K562 (cell line): ENCODE measurements around the gene FDPS. TPM values are rescaled to one million over a fixed set of nuclear protein-coding genes. Genes with fewer than 3 reads are reported as not detected.

Experiments used
- CBFA2T3 ChIP-seq: fragments of 450-650 bp; IDR thresholded peaks from 2 replicates; pipeline ENCODE4 v1.6.1; 2017
- CEBPB ChIP-seq: fragments of 450-650 bp; IDR thresholded peaks from 2 replicates; pipeline ENCODE4 v1.6.1; 2016; ENCODE audit warnings: missing genetic modification characterization, missing compliant biosample characterization
- E2F3 ChIP-seq: fragments of 250-450 bp; sonication (Bioruptor Pico); IDR thresholded peaks from 2 replicates; pipeline ENCODE4 v1.4.0; 2020; ENCODE audit warnings: mild to moderate bottlenecking
- IRF2 ChIP-seq: sonication (generic); formaldehyde crosslinking; IDR thresholded peaks from 2 replicates; pipeline ENCODE4 v1.8.1; 2022; ENCODE audit warnings: mild to moderate bottlenecking, missing genetic modification reagents
- LCOR ChIP-seq: sonication (generic); formaldehyde crosslinking; IDR thresholded peaks from 2 replicates; pipeline ENCODE4 v1.8.0; 2022; ENCODE audit warnings: mild to moderate bottlenecking, missing genetic modification reagents
- MCM3 ChIP-seq: fragments of 450-650 bp; IDR thresholded peaks from 2 replicates; pipeline ENCODE4 v1.6.1; 2016
- MED1 ChIP-seq: sonication (generic); formaldehyde crosslinking; IDR thresholded peaks from 2 replicates; pipeline ENCODE4 v1.8.1; 2023; ENCODE audit warnings: missing genetic modification reagents, borderline replicate concordance
- MXI1 ChIP-seq: IDR thresholded peaks from 2 replicates; pipeline ENCODE4 v1.6.1; 2011; ENCODE audit warnings: low read depth, mild to moderate bottlenecking, improper control_type of control experiment, low read length
- NFXL1 ChIP-seq: fragments of 450-650 bp; formaldehyde crosslinking; IDR thresholded peaks from 2 replicates; pipeline ENCODE4 v1.4.0; 2021; ENCODE audit warnings: mild to moderate bottlenecking
- NR2C2 ChIP-seq, 2 experiments: fragments of 200-800 bp in 1 of 2; sonication (Bioruptor generic) in 1 of 2; sonication (generic) in 1 of 2; formaldehyde crosslinking in 1 of 2; IDR thresholded peaks; 2 replicates each; pipeline versions ENCODE4 v1.6.1 to v1.8.0; 2016 to 2022; ENCODE audit warnings: mild to moderate bottlenecking in 1 of 2, missing compliant biosample characterization in 1 of 2, missing genetic modification characterization in 1 of 2, missing genetic modification reagents in 1 of 2
- POLR3G ChIP-seq: IDR thresholded peaks from 2 replicates; pipeline ENCODE4 v1.6.1; 2011; ENCODE audit not compliant: insufficient read length, insufficient replicate concordance; ENCODE audit errors: extremely low read depth
- SMAD3 ChIP-seq: fragments of 450-650 bp; formaldehyde crosslinking; conservative IDR thresholded peaks from 2 replicates; pipeline ENCODE4 v1.4.0; 2020; ENCODE audit warnings: mild to moderate bottlenecking
- TAF15 ChIP-seq: fragments of 200-400 bp; formaldehyde crosslinking; IDR thresholded peaks from 2 replicates; pipeline ENCODE4 v1.6.1; 2017; ENCODE audit warnings: mild to moderate bottlenecking, low read depth, low read length, moderate library complexity
- ZNF133 ChIP-seq: fragments of 250-450 bp; sonication (Bioruptor Pico); IDR thresholded peaks from 2 replicates; pipeline ENCODE4 v1.4.0; 2020; ENCODE audit warnings: mild to moderate bottlenecking
- ZNF274 ChIP-seq: IDR thresholded peaks from 2 replicates; pipeline ENCODE4 v1.6.1; 2011; ENCODE audit warnings: low read depth, mild to moderate bottlenecking, low read length, moderate library complexity, borderline replicate concordance
- ZNF354B ChIP-seq: fragments of 250-450 bp; sonication (Bioruptor Pico); IDR thresholded peaks from 2 replicates; pipeline ENCODE4 v1.4.0; 2020
- ZNF561 ChIP-seq: fragments of 450-650 bp; formaldehyde crosslinking; conservative IDR thresholded peaks from 2 replicates; pipeline ENCODE4 v1.4.0; 2020; ENCODE audit warnings: mild to moderate bottlenecking, moderate library complexity
- ZNF695 ChIP-seq: fragments of 450-650 bp; formaldehyde crosslinking; IDR thresholded peaks from 2 replicates; pipeline ENCODE4 v1.4.0; 2020; ENCODE audit warnings: mild to moderate bottlenecking, moderate library complexity
- polyA plus RNA-seq, 8 experiments: library from polyadenylated mRNA; depleted of rRNA in 4 of 8; stranded (reverse) in 5 of 8; unstranded in 3 of 8; fragments of >200 nt; fragmentation: Nextera tagmentation in 2 of 8; fragmentation: Illumina TruSeq in 1 of 8; extraction: Ambion mirVana in 2 of 8; extraction: Trizol in 1 of 8; gene quantifications; 2 replicates each; pipeline versions ENCODE4 v1.2.1 to v1.2.3, GENCODE V29; 2011 to 2014; ENCODE audit warnings: inconsistent platforms in 1 of 8, missing spikeins in 1 of 8
- total RNA-seq, 7 experiments: library from RNA; depleted of rRNA in 6 of 7; stranded (reverse); fragments of >200 nt in 6 of 7; fragmentation: Illumina TruSeq in 2 of 7; extraction: Trizol in 2 of 7; gene quantifications; 2 replicates each; pipeline versions ENCODE4 v1.2.1 to v1.2.3, GENCODE V29; 2011 to 2021; ENCODE audit warnings: low replicate concordance in 1 of 7
- TF ChIP-seq, protein P1 (sequence below): sonication (generic); formaldehyde crosslinking; IDR thresholded peaks from 2 replicates; pipeline ENCODE4 v1.8.1; 2023; ENCODE audit warnings: mild to moderate bottlenecking, missing genetic modification reagents
- TF ChIP-seq, protein P2 (sequence below): fragments of 200-800 bp; sonication (Bioruptor generic); IDR thresholded peaks from 2 replicates; pipeline ENCODE4 v1.6.1; 2017; ENCODE audit warnings: missing genetic modification characterization, missing compliant biosample characterization
- TF ChIP-seq, protein P3 (sequence below), 2 experiments: IDR thresholded peaks; 2 replicates each; pipeline ENCODE4 v1.6.1; 2012; ENCODE audit warnings: improper control_type of control experiment in 2 of 2, low read depth in 2 of 2, low read length in 2 of 2, borderline replicate concordance in 1 of 2

The FDPS gene
- total and polyA plus RNA-seq, 9 of the 15 experiments (the other 6 are each of a cell fraction or from before 2014, with no cell fraction given), result 247 to 884 (median 360) TPM

DNA sequence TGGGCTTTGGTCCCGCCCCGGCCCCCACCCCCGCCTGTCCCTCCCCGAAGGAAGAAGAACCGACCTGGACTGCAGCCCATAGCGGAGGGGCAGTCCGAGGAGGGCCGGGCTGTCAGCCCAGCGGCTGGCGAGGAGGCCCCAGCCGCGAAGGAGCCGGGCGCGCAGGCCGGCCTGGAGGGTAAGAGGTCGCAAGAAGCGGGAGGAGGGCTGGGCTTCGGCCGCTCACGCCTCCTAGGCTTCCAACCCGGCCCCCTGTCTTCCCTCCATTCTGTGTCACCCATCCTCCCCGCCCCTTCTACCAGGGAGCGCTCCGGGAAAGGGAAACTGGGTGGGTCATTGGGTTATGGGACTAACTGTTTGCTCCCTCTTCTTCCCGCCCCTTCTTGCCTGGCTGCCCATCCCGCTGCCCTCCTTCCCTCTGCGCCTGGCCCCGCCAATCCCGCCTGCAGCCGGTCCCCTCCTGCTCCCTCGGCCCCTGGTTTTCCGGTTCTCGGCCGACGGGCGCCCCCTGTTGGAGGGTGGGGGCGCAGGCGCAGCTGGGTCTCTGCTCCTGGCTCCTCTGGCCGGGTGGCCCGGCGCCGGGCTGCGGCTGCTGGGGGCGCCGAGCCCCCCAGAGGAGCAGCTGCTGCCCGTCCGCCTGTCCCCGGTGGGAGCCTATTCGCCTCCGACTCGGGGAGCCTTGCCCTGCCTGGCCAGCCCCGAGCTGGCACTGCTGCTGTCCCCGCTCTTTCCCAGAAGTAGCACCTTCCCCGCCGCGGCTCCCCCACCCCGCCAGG lies 14.5 kb downstream of the FDPS start (continued):
- TF ChIP-seq CBFA2T3, result no peak
- TF ChIP-seq CEBPB (tag), result no peak
- TF ChIP-seq LCOR, result 0 out of 2 replicates have a peak, but pooled peaks have one; percentile 40
- no peak for TF ChIP-seq TAF15
- no peak for TF ChIP-seq ZNF695 (CRISPR knock-in tag)
- no peak for TF ChIP-seq IRF2
- 0 out of 2 replicates have a peak, but pooled peaks have one; percentile 23 for TF ChIP-seq E2F3 (CRISPR knock-in tag)
- TF ChIP-seq, protein P1, sequence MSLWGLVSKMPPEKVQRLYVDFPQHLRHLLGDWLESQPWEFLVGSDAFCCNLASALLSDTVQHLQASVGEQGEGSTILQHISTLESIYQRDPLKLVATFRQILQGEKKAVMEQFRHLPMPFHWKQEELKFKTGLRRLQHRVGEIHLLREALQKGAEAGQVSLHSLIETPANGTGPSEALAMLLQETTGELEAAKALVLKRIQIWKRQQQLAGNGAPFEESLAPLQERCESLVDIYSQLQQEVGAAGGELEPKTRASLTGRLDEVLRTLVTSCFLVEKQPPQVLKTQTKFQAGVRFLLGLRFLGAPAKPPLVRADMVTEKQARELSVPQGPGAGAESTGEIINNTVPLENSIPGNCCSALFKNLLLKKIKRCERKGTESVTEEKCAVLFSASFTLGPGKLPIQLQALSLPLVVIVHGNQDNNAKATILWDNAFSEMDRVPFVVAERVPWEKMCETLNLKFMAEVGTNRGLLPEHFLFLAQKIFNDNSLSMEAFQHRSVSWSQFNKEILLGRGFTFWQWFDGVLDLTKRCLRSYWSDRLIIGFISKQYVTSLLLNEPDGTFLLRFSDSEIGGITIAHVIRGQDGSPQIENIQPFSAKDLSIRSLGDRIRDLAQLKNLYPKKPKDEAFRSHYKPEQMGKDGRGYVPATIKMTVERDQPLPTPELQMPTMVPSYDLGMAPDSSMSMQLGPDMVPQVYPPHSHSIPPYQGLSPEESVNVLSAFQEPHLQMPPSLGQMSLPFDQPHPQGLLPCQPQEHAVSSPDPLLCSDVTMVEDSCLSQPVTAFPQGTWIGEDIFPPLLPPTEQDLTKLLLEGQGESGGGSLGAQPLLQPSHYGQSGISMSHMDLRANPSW, result 0 out of 2 replicates have a peak, but pooled peaks have one; percentile 65
- TF ChIP-seq MED1 (CRISPR knock-in tag), result no peak
- no peak for TF ChIP-seq ZNF354B
- no peak; the same call in 1 of the 2 replicates for TF ChIP-seq MXI1
- TF ChIP-seq MCM3, result no peak
- TF ChIP-seq, protein P2, sequence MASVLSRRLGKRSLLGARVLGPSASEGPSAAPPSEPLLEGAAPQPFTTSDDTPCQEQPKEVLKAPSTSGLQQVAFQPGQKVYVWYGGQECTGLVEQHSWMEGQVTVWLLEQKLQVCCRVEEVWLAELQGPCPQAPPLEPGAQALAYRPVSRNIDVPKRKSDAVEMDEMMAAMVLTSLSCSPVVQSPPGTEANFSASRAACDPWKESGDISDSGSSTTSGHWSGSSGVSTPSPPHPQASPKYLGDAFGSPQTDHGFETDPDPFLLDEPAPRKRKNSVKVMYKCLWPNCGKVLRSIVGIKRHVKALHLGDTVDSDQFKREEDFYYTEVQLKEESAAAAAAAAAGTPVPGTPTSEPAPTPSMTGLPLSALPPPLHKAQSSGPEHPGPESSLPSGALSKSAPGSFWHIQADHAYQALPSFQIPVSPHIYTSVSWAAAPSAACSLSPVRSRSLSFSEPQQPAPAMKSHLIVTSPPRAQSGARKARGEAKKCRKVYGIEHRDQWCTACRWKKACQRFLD, result no peak; the same call in 1 of the 2 replicates
- TF ChIP-seq ZNF561 (CRISPR knock-in tag), result no peak
- TF ChIP-seq SMAD3 (CRISPR knock-in tag), result no peak
- TF ChIP-seq ZNF274, result no peak
- TF ChIP-seq, protein P3, sequence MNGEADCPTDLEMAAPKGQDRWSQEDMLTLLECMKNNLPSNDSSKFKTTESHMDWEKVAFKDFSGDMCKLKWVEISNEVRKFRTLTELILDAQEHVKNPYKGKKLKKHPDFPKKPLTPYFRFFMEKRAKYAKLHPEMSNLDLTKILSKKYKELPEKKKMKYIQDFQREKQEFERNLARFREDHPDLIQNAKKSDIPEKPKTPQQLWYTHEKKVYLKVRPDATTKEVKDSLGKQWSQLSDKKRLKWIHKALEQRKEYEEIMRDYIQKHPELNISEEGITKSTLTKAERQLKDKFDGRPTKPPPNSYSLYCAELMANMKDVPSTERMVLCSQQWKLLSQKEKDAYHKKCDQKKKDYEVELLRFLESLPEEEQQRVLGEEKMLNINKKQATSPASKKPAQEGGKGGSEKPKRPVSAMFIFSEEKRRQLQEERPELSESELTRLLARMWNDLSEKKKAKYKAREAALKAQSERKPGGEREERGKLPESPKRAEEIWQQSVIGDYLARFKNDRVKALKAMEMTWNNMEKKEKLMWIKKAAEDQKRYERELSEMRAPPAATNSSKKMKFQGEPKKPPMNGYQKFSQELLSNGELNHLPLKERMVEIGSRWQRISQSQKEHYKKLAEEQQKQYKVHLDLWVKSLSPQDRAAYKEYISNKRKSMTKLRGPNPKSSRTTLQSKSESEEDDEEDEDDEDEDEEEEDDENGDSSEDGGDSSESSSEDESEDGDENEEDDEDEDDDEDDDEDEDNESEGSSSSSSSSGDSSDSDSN (IDR thresholded peaks at IDR 0.05; ENCODE audit: borderline replicate concordance in 1 of 2, low read depth in 2 of 2, low read length in 2 of 2), result peak in 1 of 2 experiments; percentile 21; a peak in 1 of 4 replicates
- no peak for TF ChIP-seq NFXL1 (CRISPR knock-in tag)
- TF ChIP-seq POLR3G, result no peak
- peak; percentile 51; the same call in 1 of the 2 replicates for TF ChIP-seq NR2C2 (CRISPR knock-in tag; IDR thresholded peaks at IDR 0.05)
- TF ChIP-seq NR2C2 (tag; IDR thresholded peaks at IDR 0.05), result peak; percentile 63
- TF ChIP-seq ZNF133 (CRISPR knock-in tag), result no peak
